Sigmoid colon (tissue), 7 donors: ENCODE data around the gene GGACT. TPM values are rescaled to one million over a fixed set of nuclear protein-coding genes. Genes with fewer than 3 reads are reported as not detected.
"Not testable (repeated sequence)": the region's sequence is repeated elsewhere in the genome, so short reads cannot be mapped to it uniquely, and the experiment has no call there.

ENCODE experiments used
- DNase-seq: peaks from one replicate; pipeline ENCODE4 v3.0.0-alpha.2; 2019
- H3K27ac ChIP-seq, 4 donors: fragments of 200-600 bp; sonication (generic); one replicate each; pipeline ENCODE4 v1.5.1; 2016 to 2019; ENCODE audit warnings: mild to moderate bottlenecking in 1 of 4
- H3K27me3 ChIP-seq, 3 donors: fragments of 200-600 bp; sonication (generic); one replicate each; pipeline ENCODE4 v1.5.1; 2019; ENCODE audit warnings: mild to moderate bottlenecking in 1 of 3
- H3K36me3 ChIP-seq, 4 donors: fragments of 200-600 bp; sonication (generic); one replicate each; pipeline ENCODE4 v1.5.1; 2016 to 2019
- H3K4me1 ChIP-seq, 4 donors: fragments of 200-600 bp; sonication (generic); one replicate each; pipeline ENCODE4 v1.5.1; 2017 to 2019
- H3K4me3 ChIP-seq, 4 donors: fragments of 200-600 bp; sonication (generic); one replicate each; pipeline ENCODE4 v1.5.1; 2017 to 2019; ENCODE audit warnings: mild to moderate bottlenecking in 2 of 4, moderate library complexity in 1 of 4
- H3K9me3 ChIP-seq, 4 donors: fragments of 200-600 bp in 3 of 4; sonication (generic) in 3 of 4; one replicate each; pipeline versions ENCODE4 v1.5.1 to v1.6.1; 2013 to 2019
- EP300 ChIP-seq, 4 donors: sonication (generic); formaldehyde crosslinking; IDR thresholded peaks; one replicate each; pipeline ENCODE4 v1.6.1; 2017; ENCODE audit warnings: antibody characterized with exemption in 4 of 4
- POLR2A ChIP-seq, 2 donors: fragments of 450-650 bp; IDR thresholded peaks; one replicate each; pipeline ENCODE4 v1.6.1; 2016; ENCODE audit warnings: antibody characterized with exemption in 2 of 2, mild to moderate bottlenecking in 2 of 2, moderate library complexity in 2 of 2
- POLR2AphosphoS5 ChIP-seq, 4 donors: sonication (generic); formaldehyde crosslinking; IDR thresholded peaks; one replicate each; pipeline ENCODE4 v1.6.1; 2017; ENCODE audit warnings: antibody characterized with exemption in 4 of 4
- WGBS, 2 donors: extraction: QIAGEN DNeasy Blood & Tissue Kit; methylation state at CpG; one replicate each; pipeline ENCODE4 v1.1.7; 2013; 5-methylcytosine and 5-hydroxymethylcytosine counted together
- intact Hi-C: fragments of 100-400 bp; cut with DNase I; formaldehyde crosslinking; loops from one replicate; pipeline ENCODE4 v1.15.1; 2023
- polyA plus RNA-seq, 3 donors: library from polyadenylated mRNA; stranded (reverse); fragments of 200-250 nt; gene quantifications; one replicate each; pipeline ENCODE4 v1.2.3, GENCODE V29; 2013
- total RNA-seq, 4 donors: library from RNA; depleted of rRNA; stranded (reverse); fragments of >200 nt; gene quantifications; one replicate each; pipeline ENCODE4 v1.1.0, GENCODE V29; 2016
- TF ChIP-seq, protein P1 (sequence below), 4 experiments: fragments of 450-650 bp in 3 of 4; fragments of 200-600 bp in 1 of 4; IDR thresholded peaks; one replicate each; pipeline ENCODE4 v1.5.1; 2016 to 2019; ENCODE audit warnings: antibody characterized with exemption in 4 of 4, mild to moderate bottlenecking in 3 of 4, moderate library complexity in 2 of 4
- donor health status: healthy with polysubstance abuse.
- donor health status: Bipolar disorder and iron deficiency.
- donor health status: healthy.

Gene GGACT
- total and polyA plus RNA-seq, 7 donors = 0.99 to 3.0 (median 2.2) TPM

GRCh38 chr13:100525453-100526317 lies 62.9 kb downstream of the GGACT start:
- 89% methylated on average over 17 of the region's 17 CpGs for WGBS, 2 donors
- peaks cover 0 to 19% (median 2%) of the 10 kb centered on the region in 4 donors for H3K36me3 ChIP-seq

DNA sequence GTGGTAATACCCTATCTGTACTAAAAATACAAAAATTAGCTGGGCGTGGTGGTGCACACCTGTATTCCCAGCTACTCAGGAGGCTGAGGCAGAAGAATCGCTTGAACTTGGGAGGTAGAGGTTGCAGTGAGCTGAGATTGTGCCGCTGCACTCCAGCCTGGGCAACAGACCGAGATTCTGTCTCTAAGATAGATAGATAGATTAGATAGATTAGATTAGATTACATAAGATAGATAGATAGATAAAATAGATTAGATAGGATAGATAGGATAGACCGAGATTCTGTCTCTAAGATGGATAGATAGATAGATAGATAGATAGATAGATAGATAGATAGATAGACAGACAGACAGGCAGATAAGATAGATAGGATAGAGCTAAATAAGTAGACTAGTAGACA lies 63.9 kb downstream of the GGACT start:
- H3K27me3 ChIP-seq, H3K27ac ChIP-seq, H3K9me3 ChIP-seq, H3K4me1 ChIP-seq, intact Hi-C loops, DNase-seq, H3K4me3 ChIP-seq: not testable (repeated sequence)
- peaks cover 0 to 12% (median 2%) of the 10 kb centered on the region in 4 donors for H3K36me3 ChIP-seq
- 94 to 95% methylated on average over 5 of the region's 5 CpGs for WGBS, 2 donors

More at GRCh38 chr13:100525453-100526317, 62.9 kb downstream of the GGACT start:
- Histone ChIP-seq H3K27ac (no peak overlapping the region), H3K9me3 (no peaks in the 10 kb centered on the region), H3K4me1 (peaks cover 0 to 4% (median 0%) of the 10 kb centered on the region in 4 donors), H3K27me3 (no peaks in the 10 kb centered on the region), H3K4me3 (no peak overlapping the region)
- TF ChIP-seq, protein P1, sequence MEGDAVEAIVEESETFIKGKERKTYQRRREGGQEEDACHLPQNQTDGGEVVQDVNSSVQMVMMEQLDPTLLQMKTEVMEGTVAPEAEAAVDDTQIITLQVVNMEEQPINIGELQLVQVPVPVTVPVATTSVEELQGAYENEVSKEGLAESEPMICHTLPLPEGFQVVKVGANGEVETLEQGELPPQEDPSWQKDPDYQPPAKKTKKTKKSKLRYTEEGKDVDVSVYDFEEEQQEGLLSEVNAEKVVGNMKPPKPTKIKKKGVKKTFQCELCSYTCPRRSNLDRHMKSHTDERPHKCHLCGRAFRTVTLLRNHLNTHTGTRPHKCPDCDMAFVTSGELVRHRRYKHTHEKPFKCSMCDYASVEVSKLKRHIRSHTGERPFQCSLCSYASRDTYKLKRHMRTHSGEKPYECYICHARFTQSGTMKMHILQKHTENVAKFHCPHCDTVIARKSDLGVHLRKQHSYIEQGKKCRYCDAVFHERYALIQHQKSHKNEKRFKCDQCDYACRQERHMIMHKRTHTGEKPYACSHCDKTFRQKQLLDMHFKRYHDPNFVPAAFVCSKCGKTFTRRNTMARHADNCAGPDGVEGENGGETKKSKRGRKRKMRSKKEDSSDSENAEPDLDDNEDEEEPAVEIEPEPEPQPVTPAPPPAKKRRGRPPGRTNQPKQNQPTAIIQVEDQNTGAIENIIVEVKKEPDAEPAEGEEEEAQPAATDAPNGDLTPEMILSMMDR (IDR thresholded peaks at IDR 0.05) = no peak
- TF ChIP-seq POLR2A (IDR thresholded peaks at IDR 0.05) = no peak
- DNase-seq = peak; percentile 39
- intact Hi-C loops = no loop called here

DNA sequence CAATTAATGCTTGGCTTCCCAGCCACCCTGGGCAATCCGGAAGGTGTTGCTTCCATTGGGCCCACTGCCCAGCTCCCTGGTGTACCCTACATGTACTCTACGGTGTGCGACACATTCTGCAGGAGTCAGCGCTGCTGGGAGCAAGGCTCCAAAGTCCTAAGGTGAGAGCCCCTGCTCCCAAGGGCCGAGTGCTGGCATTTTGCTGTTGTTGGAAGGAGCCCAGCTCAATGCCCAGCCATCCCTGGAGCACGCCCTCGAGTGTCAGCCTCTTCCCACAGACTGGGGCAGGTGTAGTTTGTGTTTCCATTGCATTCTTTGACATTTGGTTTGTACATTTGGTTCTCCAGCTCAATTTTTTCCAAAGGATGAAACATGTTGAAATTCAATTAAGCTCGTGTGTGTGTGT lies 64.6 kb downstream of the GGACT start:
- Histone ChIP-seq H3K27ac (no peak overlapping the region), H3K27me3 (no peaks in the 10 kb centered on the region), H3K4me3 (no peak overlapping the region), H3K9me3 (no peaks in the 10 kb centered on the region), H3K4me1 (peaks cover 0 to 4% (median 0%) of the 10 kb centered on the region in 4 donors), H3K36me3 (peaks cover 0 to 7% (median 2%) of the 10 kb centered on the region in 4 donors)
- intact Hi-C loops = no loop called here
- TF ChIP-seq, protein P1 (IDR thresholded peaks at IDR 0.05) = no peak
- no peak for TF ChIP-seq EP300 (IDR thresholded peaks at IDR 0.05)
- TF ChIP-seq POLR2A (IDR thresholded peaks at IDR 0.05) = no peak
- TF ChIP-seq POLR2AphosphoS5 (IDR thresholded peaks at IDR 0.05) = no peak
- DNase-seq = no peak
- 90 to 95% methylated on average over 8 of the region's 8 CpGs for WGBS, 2 donors

DNA sequence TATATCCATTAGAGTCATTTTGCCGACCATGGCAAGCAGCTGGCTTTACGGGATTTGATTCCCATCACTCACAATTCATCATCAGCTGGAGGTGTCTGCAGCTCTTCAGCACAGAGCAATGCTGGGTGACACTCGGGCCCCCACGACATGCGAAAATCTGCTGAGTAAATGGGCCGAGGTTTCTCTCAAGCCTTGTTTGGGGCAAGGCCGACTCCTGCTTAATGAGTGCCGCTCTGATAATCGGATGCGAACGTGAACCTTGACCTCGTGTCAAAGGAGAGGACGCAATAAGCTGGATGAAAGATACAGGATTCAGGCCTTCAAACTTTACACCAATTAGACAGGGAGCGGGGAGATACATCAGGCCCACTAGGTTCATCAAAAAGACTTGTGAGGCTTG lies 65.2 kb downstream of the GGACT start:
- intact Hi-C loops = no loop called here
- Histone ChIP-seq H3K4me3 (no peak overlapping the region), H3K27me3 (no peaks in the 10 kb centered on the region), H3K36me3 (peaks cover 0 to 3% (median under 1%) of the 10 kb centered on the region in 4 donors), H3K4me1 (peaks cover 0 to 4% (median 0%) of the 10 kb centered on the region in 4 donors), H3K27ac (no peak overlapping the region), H3K9me3 (no peaks in the 10 kb centered on the region)
- WGBS, 2 donors = 94% methylated on average over 14 of the region's 14 CpGs
- DNase-seq = no peak
- TF ChIP-seq, protein P1 (IDR thresholded peaks at IDR 0.05) = no peak
- TF ChIP-seq POLR2A (IDR thresholded peaks at IDR 0.05) = no peak
- TF ChIP-seq POLR2AphosphoS5 (IDR thresholded peaks at IDR 0.05) = no peak
- no peak for TF ChIP-seq EP300 (IDR thresholded peaks at IDR 0.05)

GRCh38 chr13:100522618-100523309 lies 65.8 kb downstream of the GGACT start:
- DNase-seq = no peak
- TF ChIP-seq EP300 (IDR thresholded peaks at IDR 0.05) = no peak
- TF ChIP-seq, protein P1 (IDR thresholded peaks at IDR 0.05) = no peak
- no peak for TF ChIP-seq POLR2A (IDR thresholded peaks at IDR 0.05)
- TF ChIP-seq POLR2AphosphoS5 (IDR thresholded peaks at IDR 0.05) = no peak
- Histone ChIP-seq H3K36me3 (no peaks in the 10 kb centered on the region), H3K27ac (no peak overlapping the region), H3K4me1 (peaks cover 0 to 4% (median 0%) of the 10 kb centered on the region in 4 donors), H3K9me3 (no peaks in the 10 kb centered on the region), H3K4me3 (no peak overlapping the region), H3K27me3 (no peaks in the 10 kb centered on the region)
- intact Hi-C loops = no loop called here
- WGBS, 2 donors = 95 to 96% methylated on average over 9 of the region's 9 CpGs
